Astrocyte of the cerebellum (primary cell): Measurements from ENCODE around the gene VAMP2.

Source experiments
- DNase-seq: peaks from one replicate; pipeline ENCODE4 v3.0.0-alpha.2; 2011; ENCODE audit warnings: low read depth
- H3K4me3 ChIP-seq: 2 replicates; pipeline ENCODE4 v1.5.1; 2011; ENCODE audit warnings: mild to moderate bottlenecking, low read depth, low read length, moderate library complexity
- in situ Hi-C: cut with HindIII; loops from 2 replicates; pipeline ENCODE4 v1.10.0; 2017; ENCODE audit warnings: low sequenced_read_pairs
- TF ChIP-seq, protein P1 (sequence below): IDR thresholded peaks from 2 replicates; pipeline ENCODE4 v1.5.1; 2012; ENCODE audit warnings: low read length, low read depth, moderate library complexity, mild to moderate bottlenecking; ENCODE audit errors: missing control alignments

VAMP2 gene

DNA sequence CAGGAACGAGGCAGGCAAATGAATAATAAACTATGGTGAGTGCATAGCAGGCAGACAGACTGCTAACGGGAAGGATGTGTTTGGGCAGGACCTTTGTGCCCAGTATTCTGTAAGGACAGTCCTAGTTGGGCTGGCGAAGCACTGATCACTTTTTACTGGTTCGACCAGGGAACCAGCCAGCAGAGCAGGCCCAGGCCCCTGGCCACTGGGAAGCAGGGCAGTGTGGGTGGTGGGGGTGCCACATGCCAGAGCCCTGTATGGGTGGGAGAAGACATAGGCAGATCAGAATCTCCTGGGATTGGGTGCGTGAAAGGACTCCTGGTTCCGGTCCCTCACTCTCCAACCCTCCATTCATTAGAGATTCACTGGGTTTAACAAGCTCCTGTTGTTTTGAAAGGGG lies 4.0 kb upstream of the VAMP2 start:
- in situ Hi-C loops = no loop called here
- no peak overlapping the region for H3K4me3 ChIP-seq
- TF ChIP-seq, protein P1, sequence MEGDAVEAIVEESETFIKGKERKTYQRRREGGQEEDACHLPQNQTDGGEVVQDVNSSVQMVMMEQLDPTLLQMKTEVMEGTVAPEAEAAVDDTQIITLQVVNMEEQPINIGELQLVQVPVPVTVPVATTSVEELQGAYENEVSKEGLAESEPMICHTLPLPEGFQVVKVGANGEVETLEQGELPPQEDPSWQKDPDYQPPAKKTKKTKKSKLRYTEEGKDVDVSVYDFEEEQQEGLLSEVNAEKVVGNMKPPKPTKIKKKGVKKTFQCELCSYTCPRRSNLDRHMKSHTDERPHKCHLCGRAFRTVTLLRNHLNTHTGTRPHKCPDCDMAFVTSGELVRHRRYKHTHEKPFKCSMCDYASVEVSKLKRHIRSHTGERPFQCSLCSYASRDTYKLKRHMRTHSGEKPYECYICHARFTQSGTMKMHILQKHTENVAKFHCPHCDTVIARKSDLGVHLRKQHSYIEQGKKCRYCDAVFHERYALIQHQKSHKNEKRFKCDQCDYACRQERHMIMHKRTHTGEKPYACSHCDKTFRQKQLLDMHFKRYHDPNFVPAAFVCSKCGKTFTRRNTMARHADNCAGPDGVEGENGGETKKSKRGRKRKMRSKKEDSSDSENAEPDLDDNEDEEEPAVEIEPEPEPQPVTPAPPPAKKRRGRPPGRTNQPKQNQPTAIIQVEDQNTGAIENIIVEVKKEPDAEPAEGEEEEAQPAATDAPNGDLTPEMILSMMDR = no peak

DNA sequence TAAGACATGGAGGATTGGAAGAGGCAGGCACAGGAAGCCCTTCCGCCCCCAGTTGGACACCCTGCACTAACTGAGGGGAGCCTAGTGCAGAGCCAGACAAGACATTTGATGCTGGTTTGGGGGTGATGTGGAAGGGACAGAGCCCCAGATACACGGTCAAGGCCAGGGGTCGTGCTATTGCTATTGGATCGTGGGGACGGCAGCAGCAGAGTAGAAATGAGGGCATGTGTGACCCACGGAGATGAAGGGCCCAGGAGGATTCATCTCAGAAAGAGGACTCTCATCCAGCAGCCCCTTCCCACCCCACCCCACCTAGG lies 2.0 kb upstream of the VAMP2 start:
- no peak for DNase-seq
- TF ChIP-seq, protein P1 = no peak
- no peak overlapping the region for H3K4me3 ChIP-seq
- in situ Hi-C loops = no loop called here

More for the DNA sequence above, 4.0 kb upstream of the VAMP2 start:
- no peak for DNase-seq

DNA sequence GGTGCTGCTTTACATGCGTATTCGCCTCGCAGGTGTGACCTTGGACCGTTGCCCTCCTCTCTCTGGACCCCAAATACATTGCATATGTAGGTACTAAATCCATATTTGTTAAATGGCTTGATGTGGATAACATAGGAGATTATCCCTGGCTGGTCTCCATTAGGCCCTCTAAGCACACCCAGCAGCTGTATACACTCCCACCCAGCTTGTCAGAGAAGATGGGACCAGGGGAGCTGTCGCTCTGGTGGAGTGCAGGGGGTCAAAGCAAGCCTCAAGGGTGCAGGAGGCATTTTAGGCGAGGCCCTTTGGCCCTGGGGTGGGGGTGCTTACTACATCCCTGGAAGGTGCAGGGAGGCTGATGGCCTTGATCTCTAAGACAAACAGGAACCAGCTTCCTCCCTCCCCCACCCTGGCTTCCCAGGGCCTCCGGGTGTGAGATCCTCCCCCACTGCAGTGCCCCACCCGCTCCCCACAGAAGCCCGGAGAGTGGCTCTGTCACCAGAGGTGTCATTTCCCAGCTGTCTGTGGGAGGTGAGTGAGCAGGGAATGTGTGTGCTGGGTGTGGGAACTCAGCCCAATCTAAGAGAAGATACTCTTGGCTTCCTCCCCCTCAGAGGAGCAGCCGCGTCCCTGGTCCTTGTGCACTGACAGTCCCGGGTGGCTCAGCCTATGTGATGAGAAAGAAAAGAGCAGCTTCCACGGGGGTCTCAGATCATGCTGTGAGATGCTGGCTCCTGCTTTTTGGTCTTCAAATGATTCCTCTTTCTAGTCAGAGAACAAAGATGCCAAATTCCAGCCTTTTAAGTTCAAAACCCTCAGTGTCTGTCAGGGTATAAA lies 1.4 kb upstream of the VAMP2 start:
- H3K4me3 ChIP-seq = no peak overlapping the region
- TF ChIP-seq, protein P1 = no peak
- in situ Hi-C loops = no loop called here
- no peak for DNase-seq

DNA sequence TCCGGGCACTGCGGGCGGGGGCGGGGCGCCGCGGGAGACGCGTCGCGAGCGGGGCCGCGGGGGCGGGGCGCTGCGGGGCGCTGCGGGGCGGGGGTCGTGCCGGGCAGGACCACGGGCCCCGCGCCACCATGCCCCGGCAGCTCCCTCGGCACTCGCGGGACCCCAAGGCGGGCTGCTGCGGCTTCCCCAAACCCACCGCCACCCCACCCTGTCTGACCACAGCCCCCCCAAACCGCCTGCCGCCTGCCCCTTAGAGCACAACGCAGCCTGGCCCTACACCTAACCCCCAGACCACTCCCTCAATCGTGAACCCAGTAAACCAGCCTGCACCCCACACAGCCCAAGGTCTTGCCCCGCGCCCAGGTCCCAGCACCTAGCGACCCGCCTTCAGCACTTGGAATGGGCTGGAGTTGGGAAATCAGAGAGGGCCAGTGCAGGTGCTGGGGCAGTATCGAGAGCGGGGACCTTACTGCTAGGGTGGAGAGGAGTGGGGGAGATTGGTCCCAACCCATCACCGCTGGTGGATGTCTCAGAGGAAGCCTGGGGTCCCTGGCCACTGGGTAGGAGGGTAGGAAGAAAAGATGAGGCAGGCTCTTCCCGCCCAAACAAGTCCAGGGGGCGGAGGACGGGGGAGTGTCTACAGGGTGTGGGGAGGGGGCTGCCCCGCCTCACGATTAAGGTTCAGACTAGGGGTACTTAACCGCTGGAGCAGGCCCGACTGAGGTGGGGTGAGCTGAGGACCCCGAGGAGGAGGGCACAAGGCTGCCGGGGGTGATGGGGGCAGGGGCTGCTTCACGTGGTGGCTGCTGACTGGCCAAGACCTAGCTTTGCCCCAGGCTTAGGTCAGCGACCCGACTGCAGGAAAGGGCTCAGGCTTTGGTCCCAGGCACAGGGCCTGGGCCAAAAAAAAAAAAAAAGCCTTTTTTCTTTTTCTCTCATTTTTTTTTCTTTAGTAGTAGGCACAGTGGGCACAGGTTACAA lies 539 bp upstream of the VAMP2 start:
- no peak for DNase-seq
- peak overlapping the region; percentile 92 for H3K4me3 ChIP-seq
- TF ChIP-seq, protein P1 = no peak
- in situ Hi-C loops = no loop called here

DNA sequence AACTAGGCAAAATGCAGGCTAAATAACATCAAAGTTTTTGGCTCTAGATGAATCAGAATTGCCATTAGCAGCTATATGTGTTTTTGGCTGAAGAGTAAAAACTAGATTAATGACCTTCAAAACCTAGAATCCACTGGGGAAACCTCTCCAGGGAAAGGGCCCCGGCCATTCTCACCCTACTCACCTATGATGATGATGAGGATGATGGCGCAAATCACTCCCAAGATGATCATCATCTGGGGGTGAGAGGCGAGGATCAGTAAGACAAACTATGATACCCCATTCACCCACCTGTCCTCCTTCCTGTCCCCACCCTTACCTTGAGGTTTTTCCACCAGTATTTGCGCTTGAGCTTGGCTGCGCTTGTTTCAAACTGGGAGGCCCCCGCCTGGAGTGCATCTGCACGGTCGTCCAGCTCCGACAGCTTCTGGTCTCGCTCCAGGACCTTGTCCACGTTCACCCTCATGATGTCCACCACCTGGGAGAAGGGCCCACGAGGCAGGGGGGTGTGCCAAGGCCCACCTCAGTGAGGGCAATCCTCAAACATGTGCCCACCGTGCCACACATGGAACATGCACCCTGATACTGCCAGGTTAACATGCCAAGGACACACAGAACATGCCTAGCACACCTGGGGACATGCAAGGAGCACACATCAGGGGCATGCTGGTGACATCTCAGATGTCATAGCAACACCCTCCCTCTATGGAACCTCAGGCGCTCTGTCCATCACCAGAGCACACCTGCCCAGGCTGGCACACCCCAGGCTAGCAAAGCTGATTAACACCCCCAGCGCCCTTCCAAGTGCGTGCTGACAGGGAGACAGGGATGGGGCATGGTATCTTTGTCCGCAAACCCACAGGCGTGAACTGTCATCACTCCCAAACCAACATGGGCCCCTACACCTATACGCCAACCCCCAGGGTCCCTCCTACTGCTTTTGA lies 1.2 kb downstream of the VAMP2 start:
- TF ChIP-seq, protein P1 = no peak
- DNase-seq = no peak
- in situ Hi-C loops = no loop called here
- peak overlapping the region; percentile 92 for H3K4me3 ChIP-seq
